HCT116 (cell line): ENCODE measurements around the gene APCDD1L. TPM values are rescaled to one million over a fixed set of nuclear protein-coding genes. Genes with fewer than 3 reads are reported as not detected.

ENCODE experiments used
- ATAC-seq: fragments of 200-7000 bp; cut with Tn5 transposase; 2 replicates; pipeline ENCODE4 v1.9.1; 2020; ENCODE audit warnings: mild to moderate bottlenecking, moderate library complexity
- BruUV-seq: library from RNA; stranded (reverse); fragments of 400-500 nt; replicated peaks from 2 replicates; lab custom pipeline; 2021; lab: Mats Ljungman, UMichigan
- CTCF ChIA-PET: fragments of 300-600 bp; sonication (Branson Sonifier 250); formaldehyde crosslinking; loops from one replicate; lab custom pipeline; 2021; ENCODE audit warnings: antibody characterized with exemption; lab: Charles Lee
- POLR2A ChIA-PET: fragments of 300-600, 350-600 bp; sonication (Branson Sonifier 250); formaldehyde crosslinking; loops from one replicate; lab custom pipeline; 2021; ENCODE audit warnings: antibody characterized with exemption; lab: Charles Lee
- RAD21 ChIA-PET, 2 experiments: fragments of 300-600 bp; sonication (Branson Sonifier 250); formaldehyde crosslinking; loops; one replicate each; lab custom pipeline; 2023; ENCODE audit warnings: low total read pairs in 2 of 2; ENCODE audit not compliant: uncharacterized antibody in 2 of 2, unreplicated experiment in 2 of 2, low non-redundant PET in 1 of 2; lab: Charles Lee
- DNase-seq: peaks from one replicate; pipeline ENCODE4 v3.0.0-alpha.2; 2010; ENCODE audit warnings: low read depth, low spot score
- H2AFZ ChIP-seq: fragments of 200-600 bp; shearing (Covaris generic), sonication (generic); 2 replicates; pipeline ENCODE4 v1.6.1; 2017; ENCODE audit warnings: low read depth, mixed run types, mixed read lengths, antibody characterized with exemption, low read length; ENCODE audit not compliant: poor library complexity, severe bottlenecking
- H3K27ac ChIP-seq: 2 replicates; pipeline ENCODE4 v1.5.1; 2012; ENCODE audit warnings: low read depth, low read length
- H3K27me3 ChIP-seq: fragments of 200-600 bp; sonication (generic); 2 replicates; pipeline ENCODE4 v1.6.1; 2016; ENCODE audit warnings: mixed run types, low read length, mixed read lengths; ENCODE audit not compliant: insufficient read depth
- H3K36me3 ChIP-seq, 2 experiments: fragments of 200-500 bp in 1 of 2; fragments of 200-600 bp in 1 of 2; sonication (Bioruptor generic) in 1 of 2; sonication (generic) in 1 of 2; 2 replicates each; pipeline versions ENCODE4 v1.5.1 to v1.6.1; 2014 to 2016; ENCODE audit warnings: low read length in 2 of 2, inconsistent platforms in 1 of 2, mixed read lengths in 1 of 2, mixed run types in 1 of 2; ENCODE audit not compliant: insufficient read depth in 2 of 2, control insufficient read depth in 1 of 2
- H3K4me1 ChIP-seq, 2 experiments: fragments of 200-600 bp in 1 of 2; sonication (generic) in 1 of 2; 2 replicates each; pipeline versions ENCODE4 v1.5.1 to v1.6.1; 2012 to 2017; ENCODE audit warnings: low read length in 2 of 2, inconsistent platforms in 1 of 2, mild to moderate bottlenecking in 1 of 2, mixed read lengths in 1 of 2, mixed run types in 1 of 2, moderate library complexity in 1 of 2; ENCODE audit not compliant: insufficient read depth in 2 of 2, control insufficient read depth in 1 of 2
- H3K4me2 ChIP-seq: fragments of 200-600 bp; sonication (generic); 2 replicates; pipeline ENCODE4 v1.6.1; 2017; ENCODE audit warnings: mixed run types, low read length, mixed read lengths
- H3K4me3 ChIP-seq, 2 experiments: fragments of 200-600 bp in 1 of 2; sonication (generic) in 1 of 2; replicated peaks in 1 of 2; 2 replicates each; pipeline ENCODE4 v1.5.1; 2011 to 2016; ENCODE audit warnings: low read length in 2 of 2, control low read depth in 1 of 2, low read depth in 1 of 2, mild to moderate bottlenecking in 1 of 2, mixed read lengths in 1 of 2, mixed run types in 1 of 2
- H3K79me2 ChIP-seq: fragments of 200-600 bp; sonication (generic); 2 replicates; pipeline ENCODE4 v1.6.1; 2017; ENCODE audit warnings: mild to moderate bottlenecking, mixed run types, low read length, moderate library complexity, mixed read lengths; ENCODE audit not compliant: insufficient read depth
- H3K9ac ChIP-seq: fragments of 200-600 bp; sonication (generic); 2 replicates; pipeline ENCODE4 v1.6.1; 2016; ENCODE audit warnings: low read length, mixed read lengths
- H3K9me2 ChIP-seq: fragments of 200-600 bp; sonication (generic), shearing (Covaris generic); 2 replicates; pipeline ENCODE4 v1.6.1; 2017; ENCODE audit warnings: mixed run types, mild to moderate bottlenecking, moderate library complexity; ENCODE audit not compliant: insufficient read depth
- H3K9me3 ChIP-seq, 2 experiments: fragments of 200-500 bp in 1 of 2; fragments of 200-600 bp in 1 of 2; sonication (Bioruptor generic) in 1 of 2; sonication (generic) in 1 of 2; 2 replicates each; pipeline ENCODE4 v1.6.1; 2014 to 2017; ENCODE audit warnings: low read length in 2 of 2, mixed read lengths in 2 of 2, inconsistent platforms in 1 of 2, low read depth in 1 of 2, mild to moderate bottlenecking in 1 of 2, mixed run types in 1 of 2, moderate library complexity in 1 of 2; ENCODE audit not compliant: control insufficient read depth in 1 of 2, insufficient read depth in 1 of 2
- H4K20me1 ChIP-seq: fragments of 200-600 bp; sonication (generic), shearing (Covaris generic); 2 replicates; pipeline ENCODE4 v1.6.1; 2017; ENCODE audit warnings: mixed run types, mild to moderate bottlenecking, moderate library complexity; ENCODE audit not compliant: insufficient read depth
- CBX3 ChIP-seq: IDR thresholded peaks from 2 replicates; pipeline ENCODE4 v1.6.1; 2012; ENCODE audit warnings: low read depth
- RAD21 ChIP-seq: IDR thresholded peaks from 2 replicates; pipeline ENCODE4 v1.6.1; 2012; ENCODE audit warnings: low read depth, mild to moderate bottlenecking
- SIN3A ChIP-seq: IDR thresholded peaks from 2 replicates; pipeline ENCODE4 v1.6.1; 2012; ENCODE audit warnings: low read depth
- ZFX ChIP-seq: fragments of 450-650 bp; IDR thresholded peaks from 2 replicates; pipeline ENCODE4 v1.6.1; 2017
- intact Hi-C: fragments of 100-400 bp; cut with micrococcal nuclease; formaldehyde crosslinking; loops from 2 replicates; pipeline ENCODE4 v1.10.0; 2022
- total RNA-seq: library from RNA; stranded (reverse); gene quantifications from one replicate; pipeline ENCODE4 v1.2.1, GENCODE V29; 2021; ENCODE audit not compliant: unreplicated experiment
- TF ChIP-seq, protein P1 (sequence below): IDR thresholded peaks from 2 replicates; pipeline ENCODE4 v1.6.1; 2011; ENCODE audit warnings: mild to moderate bottlenecking, low read length, moderate library complexity; ENCODE audit not compliant: insufficient replicate concordance; ENCODE audit errors: extremely low read depth
- TF ChIP-seq, protein P2 (sequence below), 3 experiments: fragments of 200-600 bp in 1 of 3; sonication (generic) in 1 of 3; IDR thresholded peaks in 2 of 3; conservative IDR thresholded peaks in 1 of 3; 2 replicates each; pipeline ENCODE4 v1.5.1; 2012 to 2017; ENCODE audit warnings: low read depth in 2 of 3, low read length in 2 of 3, antibody characterized with exemption in 1 of 3, borderline replicate concordance in 1 of 3, control low read depth in 1 of 3, mild to moderate bottlenecking in 1 of 3, mixed read lengths in 1 of 3, mixed run types in 1 of 3, moderate library complexity in 1 of 3; ENCODE audit not compliant: insufficient read depth in 1 of 3

Gene APCDD1L
- total RNA-seq, 1 experiment from 2014 or later, result not detected

GRCh38 chr20:58475466-58475865 lies 39.7 kb downstream of the APCDD1L start:
- POLR2A ChIA-PET, result no interaction called here

DNA sequence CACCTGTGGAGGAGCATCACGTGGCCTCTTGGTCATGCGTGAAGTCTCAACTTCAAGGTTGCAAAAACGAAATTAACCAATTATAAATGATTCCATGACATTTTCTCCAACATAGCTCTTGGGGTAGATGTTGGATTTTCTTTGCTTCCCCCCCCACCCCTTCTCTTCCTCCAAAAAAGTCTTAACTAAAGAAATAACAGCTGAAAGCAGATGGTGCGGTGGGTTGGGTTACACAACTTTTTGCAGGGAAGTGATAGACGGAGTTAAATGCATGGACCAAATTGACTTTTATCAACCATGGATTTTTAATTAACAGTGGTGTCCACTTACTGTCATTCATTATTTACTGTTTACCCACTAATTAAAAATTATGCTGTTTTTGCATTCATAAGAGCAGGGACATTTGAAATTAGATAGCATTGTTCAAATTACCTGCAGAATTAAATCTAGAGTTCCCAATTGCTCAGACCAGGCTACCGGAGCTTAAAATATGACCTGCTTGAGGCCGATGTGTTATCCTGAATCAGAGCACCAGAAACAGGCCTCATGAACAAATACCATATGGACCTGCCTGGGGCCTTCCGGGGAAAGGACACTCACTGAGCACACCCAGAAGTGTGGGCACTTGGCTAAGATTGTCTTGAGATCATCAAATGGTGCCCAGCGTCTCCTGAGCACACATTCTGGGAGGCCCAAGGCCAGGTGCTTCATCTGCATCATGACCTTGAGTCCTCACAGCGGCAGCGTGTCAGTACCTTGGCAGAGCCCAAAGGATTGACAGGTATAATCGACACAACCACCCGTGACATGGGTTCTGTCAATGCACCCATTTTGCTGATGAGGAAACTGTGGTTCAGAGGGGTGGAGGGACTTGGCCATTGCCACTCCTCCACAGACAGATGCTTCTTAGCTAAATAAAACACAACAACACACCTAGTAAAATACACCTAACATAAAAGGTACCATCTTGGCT lies 41.5 kb downstream of the APCDD1L start:
- Histone ChIP-seq H3K79me2 (no peaks in the 10 kb centered on the region), H3K4me2 (no peak overlapping the region), H3K27me3 (no peaks in the 10 kb centered on the region), H3K9ac (no peak overlapping the region), H3K9me3 (no peaks in the 10 kb centered on the region), H3K4me1 (peaks cover 3 to 8% of the 10 kb centered on the region in 2 experiments; a peak in 3 of 4 replicates), H4K20me1 (no peaks in the 10 kb centered on the region), H3K9me2 (no peaks in the 10 kb centered on the region), H3K36me3 (no peaks in the 10 kb centered on the region), H2AFZ (no peak overlapping the region), H3K27ac (no peak overlapping the region), H3K4me3 (no peak overlapping the region)
- no peak for DNase-seq
- BruUV-seq, result no TSS peak
- CTCF ChIA-PET, result no interaction called here
- POLR2A ChIA-PET, result no interaction called here
- no peak for ATAC-seq
- intact Hi-C loops, result no loop called here
- TF ChIP-seq RAD21 (no peak), CBX3 (no peak), SIN3A (no peak)
- TF ChIP-seq, protein P1, sequence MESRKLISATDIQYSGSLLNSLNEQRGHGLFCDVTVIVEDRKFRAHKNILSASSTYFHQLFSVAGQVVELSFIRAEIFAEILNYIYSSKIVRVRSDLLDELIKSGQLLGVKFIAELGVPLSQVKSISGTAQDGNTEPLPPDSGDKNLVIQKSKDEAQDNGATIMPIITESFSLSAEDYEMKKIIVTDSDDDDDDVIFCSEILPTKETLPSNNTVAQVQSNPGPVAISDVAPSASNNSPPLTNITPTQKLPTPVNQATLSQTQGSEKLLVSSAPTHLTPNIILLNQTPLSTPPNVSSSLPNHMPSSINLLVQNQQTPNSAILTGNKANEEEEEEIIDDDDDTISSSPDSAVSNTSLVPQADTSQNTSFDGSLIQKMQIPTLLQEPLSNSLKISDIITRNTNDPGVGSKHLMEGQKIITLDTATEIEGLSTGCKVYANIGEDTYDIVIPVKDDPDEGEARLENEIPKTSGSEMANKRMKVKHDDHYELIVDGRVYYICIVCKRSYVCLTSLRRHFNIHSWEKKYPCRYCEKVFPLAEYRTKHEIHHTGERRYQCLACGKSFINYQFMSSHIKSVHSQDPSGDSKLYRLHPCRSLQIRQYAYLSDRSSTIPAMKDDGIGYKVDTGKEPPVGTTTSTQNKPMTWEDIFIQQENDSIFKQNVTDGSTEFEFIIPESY, result no peak
- TF ChIP-seq, protein P2, sequence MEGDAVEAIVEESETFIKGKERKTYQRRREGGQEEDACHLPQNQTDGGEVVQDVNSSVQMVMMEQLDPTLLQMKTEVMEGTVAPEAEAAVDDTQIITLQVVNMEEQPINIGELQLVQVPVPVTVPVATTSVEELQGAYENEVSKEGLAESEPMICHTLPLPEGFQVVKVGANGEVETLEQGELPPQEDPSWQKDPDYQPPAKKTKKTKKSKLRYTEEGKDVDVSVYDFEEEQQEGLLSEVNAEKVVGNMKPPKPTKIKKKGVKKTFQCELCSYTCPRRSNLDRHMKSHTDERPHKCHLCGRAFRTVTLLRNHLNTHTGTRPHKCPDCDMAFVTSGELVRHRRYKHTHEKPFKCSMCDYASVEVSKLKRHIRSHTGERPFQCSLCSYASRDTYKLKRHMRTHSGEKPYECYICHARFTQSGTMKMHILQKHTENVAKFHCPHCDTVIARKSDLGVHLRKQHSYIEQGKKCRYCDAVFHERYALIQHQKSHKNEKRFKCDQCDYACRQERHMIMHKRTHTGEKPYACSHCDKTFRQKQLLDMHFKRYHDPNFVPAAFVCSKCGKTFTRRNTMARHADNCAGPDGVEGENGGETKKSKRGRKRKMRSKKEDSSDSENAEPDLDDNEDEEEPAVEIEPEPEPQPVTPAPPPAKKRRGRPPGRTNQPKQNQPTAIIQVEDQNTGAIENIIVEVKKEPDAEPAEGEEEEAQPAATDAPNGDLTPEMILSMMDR (IDR thresholded peaks at IDR 0.05 in 2 of 3, conservative IDR thresholded peaks at IDR 0.05 in 1 of 3; ENCODE audit: borderline replicate concordance in 1 of 3, insufficient read depth in 1 of 3, low read depth in 2 of 3, low read length in 2 of 3), result no peak
- RAD21 ChIA-PET, result no interaction called here

More at GRCh38 chr20:58475466-58475865, 39.7 kb downstream of the APCDD1L start:
- no peaks in the 10 kb centered on the region for H4K20me1 ChIP-seq
- TF ChIP-seq ZFX, result no peak
- H3K9me2 ChIP-seq, result no peaks in the 10 kb centered on the region
- no peak overlapping the region for H3K4me2 ChIP-seq
- H3K4me3 ChIP-seq, result no peak overlapping the region
- intact Hi-C loops, result no loop called here
- peaks cover 3 to 9% of the 10 kb centered on the region in 2 experiments; a peak in 3 of 4 replicates for H3K4me1 ChIP-seq
- no TSS peak for BruUV-seq
- no peaks in the 10 kb centered on the region for H3K9me3 ChIP-seq
- DNase-seq, result no peak
- ATAC-seq, result no peak
- no peaks in the 10 kb centered on the region for H3K36me3 ChIP-seq
- no peaks in the 10 kb centered on the region for H3K79me2 ChIP-seq
- ChIA-PET CTCF (no interaction called here), RAD21 (no interaction called here)
- no peak overlapping the region for H3K9ac ChIP-seq
- H3K27me3 ChIP-seq, result no peaks in the 10 kb centered on the region
- no peak overlapping the region for H3K27ac ChIP-seq
- no peak overlapping the region for H2AFZ ChIP-seq
